HG03469 (cell line): ENCODE measurements around the gene UBE2E2.
"Not testable (repeated sequence)": the region's sequence is repeated elsewhere in the genome, so short reads cannot be mapped to it uniquely, and the experiment has no call there.

Experiments
- ATAC-seq: cut with Tn5 transposase; IDR thresholded peaks from one replicate; pipeline ENCODE4 v1.9.1; 2021; ENCODE audit warnings: mild to moderate bottlenecking, moderate library complexity, moderate number of reproducible peaks; ENCODE audit not compliant: unreplicated experiment

The UBE2E2 gene

DNA sequence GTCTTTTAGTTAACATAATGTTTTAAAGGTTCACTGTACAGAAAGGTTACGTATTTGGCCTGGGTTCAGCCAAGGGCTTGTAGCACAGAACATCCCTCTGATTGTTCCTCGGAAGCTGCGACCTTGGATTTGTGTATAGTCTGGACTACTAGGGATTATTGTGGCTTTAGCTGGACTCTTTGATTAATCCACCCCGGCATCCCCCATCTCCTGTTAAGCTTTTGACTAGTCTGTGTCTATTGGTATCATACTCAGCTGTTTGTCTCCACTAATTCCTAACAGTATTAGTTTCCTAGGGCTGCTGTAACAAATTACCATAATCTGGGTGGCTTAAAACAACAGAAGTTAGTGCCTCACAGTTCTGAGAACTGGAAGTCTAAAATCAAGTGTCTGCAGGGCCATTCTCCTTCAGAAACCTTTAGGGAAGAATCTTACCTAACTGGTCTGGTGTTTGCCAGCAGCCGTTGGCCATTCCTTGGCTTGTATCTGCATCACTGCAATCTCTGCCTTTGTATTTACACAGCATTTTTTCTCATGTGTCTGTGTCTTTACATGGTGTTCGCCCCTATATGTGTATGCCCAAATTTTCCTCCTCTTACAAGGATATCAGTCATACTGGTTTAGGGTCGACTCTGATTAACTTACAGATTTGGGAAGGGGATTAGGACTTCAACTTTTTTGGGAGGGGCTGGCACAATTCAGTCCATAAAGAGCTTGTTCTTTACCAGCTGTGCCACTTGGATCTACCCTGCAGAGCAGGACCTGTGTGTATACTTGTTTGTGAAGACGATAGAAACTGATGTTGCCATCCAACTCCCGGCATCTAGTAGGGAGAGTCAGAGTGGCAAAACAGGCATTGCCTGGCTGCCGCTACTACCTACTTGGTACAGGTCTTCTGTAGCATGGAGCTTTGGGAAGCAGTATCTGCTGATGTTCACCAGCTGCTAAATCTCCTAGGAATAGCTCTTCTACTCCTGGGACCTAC, 117.8 kb downstream of the UBE2E2 start:
- ATAC-seq: no peak

DNA sequence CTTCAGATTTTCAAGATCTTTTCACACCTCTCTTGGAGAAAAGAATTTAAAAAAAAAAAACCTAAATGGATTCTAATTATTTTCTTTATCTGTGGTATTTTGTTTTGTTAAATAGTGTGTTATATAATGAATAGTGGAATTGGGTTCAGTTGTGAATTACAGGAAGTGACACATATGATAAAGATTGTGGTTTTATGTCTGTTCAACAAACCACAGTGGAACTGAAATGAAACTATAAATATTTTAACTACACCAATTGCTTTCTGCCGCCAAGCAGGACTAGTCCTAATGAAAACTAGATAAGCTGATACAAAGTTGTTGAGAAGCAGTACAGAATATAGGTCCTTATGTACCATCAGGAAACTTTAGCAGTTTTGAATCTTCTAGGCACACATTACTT, 121.6 kb downstream of the UBE2E2 start:
- no peak for ATAC-seq

DNA sequence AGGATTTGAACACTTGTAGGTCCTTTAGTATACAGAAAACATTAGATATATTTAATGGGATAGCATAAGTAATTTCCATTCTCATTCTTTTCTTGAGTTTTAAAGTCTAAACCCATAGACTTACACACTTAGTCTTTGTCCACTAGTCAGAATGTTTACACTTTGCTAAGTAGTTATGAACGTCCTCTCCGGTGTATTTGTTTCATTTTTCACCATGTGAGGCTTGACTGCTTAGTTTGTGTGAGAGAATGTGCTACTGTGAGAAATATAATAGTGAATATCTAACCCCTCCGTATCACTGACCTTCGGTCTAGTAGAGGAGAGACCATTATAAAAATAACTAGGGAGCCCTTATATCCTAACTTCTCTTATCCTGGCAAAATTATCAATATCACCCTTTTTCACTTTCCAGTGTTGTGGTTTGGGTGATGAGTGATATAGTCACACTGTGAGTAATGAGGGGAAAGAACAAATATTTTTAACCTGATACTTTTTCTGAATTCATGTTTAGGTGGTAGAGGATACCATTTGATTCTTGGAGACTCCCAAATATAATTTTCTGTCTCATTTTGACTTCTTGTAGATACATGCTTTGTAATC, 122.4 kb downstream of the UBE2E2 start:
- ATAC-seq: peak; percentile 53

DNA sequence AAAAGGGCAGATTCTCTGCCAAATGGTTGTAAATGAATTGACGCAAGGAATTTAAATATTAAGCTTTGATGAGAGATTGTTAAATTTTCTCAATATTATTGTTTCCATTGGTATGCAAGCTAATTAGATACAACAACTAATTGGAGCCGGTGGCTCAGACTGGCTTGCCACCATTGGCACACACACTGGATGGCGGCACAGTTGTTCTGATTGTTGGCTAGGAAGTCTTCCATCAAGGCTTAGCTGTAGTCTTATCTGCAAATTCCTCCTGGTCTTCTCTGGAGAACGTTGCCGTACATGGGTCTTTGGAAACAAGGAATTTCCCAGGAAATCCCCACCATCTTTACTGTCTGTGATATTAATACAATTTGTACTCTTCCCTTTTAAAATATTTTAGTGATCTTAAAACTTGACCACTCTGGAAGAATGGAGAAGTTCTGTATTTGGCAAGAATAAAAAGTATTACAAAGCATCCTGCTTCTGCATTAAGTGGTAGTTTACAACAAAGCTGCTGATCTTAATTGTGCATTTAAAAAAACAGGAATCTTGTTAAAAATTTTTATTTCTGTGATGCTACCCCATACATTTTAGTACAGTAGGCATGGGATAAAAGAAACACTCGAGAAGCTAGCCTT, 126.5 kb downstream of the UBE2E2 start:
- no peak for ATAC-seq

DNA sequence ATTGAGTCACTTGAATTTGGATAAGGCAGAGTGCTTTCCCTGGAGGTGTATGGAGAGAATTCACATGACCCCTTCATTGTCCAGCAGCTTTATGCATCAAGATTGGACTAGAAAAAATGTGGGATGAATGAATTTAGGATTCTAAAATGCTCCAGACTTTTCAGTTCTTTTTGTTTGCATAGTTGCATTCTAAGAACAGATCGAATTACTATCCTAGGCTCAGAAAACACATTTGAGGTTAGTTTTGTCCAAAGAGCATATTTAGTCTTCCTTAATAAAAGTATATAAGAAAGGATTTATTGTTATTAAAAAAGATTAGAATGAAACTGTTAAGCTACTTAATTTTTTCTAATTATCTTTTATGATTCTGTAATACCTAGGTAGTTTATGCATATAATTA, 127.4 kb downstream of the UBE2E2 start:
- no peak for ATAC-seq

DNA sequence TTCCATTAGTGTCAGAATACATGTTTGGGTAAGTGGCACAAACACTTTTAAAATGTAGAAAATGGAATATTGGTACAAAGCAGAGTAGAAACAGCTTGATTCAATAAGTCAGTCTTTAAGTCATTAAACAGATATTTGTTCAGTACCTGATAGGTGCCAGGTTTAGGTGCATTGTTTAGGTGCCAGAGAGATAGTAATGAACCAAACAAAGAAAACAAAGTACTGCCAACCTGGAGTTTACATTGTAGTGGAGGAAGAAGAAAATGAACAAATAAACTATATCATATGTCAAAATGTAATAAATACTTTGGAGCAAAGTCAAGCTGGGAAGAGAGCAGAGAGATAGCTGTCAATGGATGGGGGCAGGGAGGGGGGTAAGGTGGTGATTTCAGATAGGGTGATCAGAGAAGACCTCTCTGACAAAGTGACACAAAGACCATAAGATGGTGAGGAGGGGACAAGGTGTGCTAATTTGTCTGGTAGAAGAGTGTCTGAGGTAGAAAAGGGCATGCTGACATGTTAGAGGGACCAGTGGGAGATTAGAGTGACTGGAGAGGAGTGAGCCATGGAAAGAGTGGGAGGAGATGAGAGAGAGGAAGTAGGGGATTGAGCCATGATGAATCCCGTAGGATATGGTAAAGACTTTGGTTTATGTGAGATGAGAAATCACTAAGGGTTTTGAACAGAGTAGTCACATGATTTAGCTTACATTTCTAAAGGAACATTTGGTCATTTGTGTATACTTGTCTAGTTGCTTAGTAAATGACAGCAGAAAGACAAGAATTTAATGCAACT, 128.2 kb downstream of the UBE2E2 start:
- no peak for ATAC-seq

DNA sequence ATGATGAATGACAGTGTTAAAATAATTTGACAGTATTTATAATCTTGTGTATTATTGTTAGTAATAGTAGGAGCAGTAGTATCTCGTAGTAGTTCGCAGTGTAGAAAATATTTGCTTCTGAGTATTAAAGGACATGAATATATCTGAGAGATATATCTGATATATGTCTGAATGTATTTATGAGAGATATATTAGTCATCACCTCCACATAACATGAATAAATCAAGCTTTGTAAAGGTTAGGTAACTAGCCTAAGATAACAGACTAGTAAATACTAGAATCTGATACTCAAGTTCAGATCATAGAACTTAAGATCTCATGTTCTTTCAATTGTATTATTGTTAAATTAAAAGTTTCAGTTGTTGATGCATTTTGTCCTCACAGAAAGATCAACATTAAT, 130.5 kb downstream of the UBE2E2 start:
- no peak for ATAC-seq

DNA sequence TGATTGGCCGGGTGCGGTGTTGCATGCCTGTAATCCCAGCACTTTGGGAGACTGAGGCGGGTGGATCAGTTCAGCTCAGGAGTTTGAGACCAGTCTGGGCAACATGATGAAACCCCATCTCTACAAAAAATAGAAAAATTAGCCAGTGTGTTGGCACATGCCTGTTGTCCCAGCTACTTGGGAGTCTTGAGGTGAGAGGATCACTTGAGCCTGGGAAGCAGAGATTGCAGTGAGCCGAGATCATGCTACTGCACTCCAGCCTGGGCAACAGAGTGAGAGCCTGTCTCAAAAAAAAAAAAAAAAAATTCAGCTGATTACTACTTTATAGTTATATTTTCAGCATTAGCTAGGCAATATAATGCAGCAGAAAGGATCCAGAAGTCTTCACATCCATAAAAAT, 133.7 kb downstream of the UBE2E2 start:
- ATAC-seq: not testable (repeated sequence)

DNA sequence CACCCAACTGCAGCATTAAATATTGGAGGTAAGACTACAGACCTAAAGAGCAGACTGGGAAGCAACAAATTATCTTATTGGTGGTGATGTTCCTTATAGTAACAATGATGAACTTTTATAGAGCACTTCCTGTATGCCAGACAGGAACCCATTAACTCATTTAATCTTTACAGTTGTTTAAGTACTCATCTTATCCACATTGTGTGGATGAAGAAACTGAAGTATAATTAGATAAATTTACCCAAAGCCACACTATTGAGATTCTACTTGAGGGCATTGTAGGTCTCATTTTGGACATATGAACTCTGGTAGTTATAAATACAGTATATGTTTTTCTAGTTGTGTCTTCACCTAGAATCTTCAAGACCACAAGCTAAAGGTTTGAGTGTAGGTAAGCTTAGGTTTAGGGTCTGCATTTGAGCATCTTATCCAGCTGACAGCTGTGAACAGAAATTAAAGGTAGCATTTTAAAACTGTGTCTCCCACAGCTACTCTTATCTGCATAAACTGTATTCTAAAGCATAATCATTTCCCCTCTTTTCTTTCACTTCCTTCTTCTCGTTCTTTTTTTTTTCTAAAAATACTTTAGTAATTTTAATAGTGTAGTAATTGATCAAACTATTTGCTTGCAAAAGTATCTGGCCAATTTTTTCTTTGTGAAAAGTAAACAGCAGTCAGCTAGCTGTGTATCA, 138.2 kb downstream of the UBE2E2 start:
- ATAC-seq: peak; percentile 54

DNA sequence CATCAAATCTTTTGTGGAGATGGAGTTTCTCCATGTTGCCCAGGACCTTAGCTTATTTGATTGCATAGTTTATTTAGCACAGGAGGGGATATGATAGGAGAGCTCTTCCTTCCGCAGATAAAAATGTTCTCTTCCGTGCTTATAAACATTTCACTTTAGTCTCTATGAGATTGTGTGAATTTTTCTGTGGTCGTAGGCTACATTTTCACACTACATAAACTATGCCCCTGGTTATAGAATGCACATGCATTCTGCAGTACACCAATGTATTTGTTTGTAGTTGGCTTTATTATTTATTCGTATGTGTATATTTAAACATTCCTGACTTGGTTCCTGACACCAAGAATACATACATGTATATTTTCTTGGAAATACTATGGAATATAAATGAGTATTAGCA, 139.2 kb downstream of the UBE2E2 start:
- no peak for ATAC-seq

DNA sequence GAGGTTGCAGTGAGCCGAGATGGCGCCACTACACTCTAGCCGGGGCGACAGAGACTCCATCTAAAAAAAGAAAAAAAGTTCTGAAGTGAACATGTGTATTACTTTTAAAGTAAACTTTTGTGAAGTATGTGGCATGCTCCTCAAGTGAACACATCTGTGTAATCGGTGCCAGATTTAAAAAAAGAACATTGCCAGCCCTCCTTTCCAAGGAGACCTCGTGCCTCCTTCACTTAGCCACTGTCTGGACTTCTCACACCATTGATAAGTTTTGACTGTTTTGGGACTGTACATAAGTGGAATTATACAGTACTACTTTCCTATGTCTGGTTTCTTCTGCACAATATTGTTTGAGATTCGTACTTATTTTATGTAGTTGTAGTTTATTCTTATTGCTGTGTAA, 140.4 kb downstream of the UBE2E2 start:
- no peak for ATAC-seq

DNA sequence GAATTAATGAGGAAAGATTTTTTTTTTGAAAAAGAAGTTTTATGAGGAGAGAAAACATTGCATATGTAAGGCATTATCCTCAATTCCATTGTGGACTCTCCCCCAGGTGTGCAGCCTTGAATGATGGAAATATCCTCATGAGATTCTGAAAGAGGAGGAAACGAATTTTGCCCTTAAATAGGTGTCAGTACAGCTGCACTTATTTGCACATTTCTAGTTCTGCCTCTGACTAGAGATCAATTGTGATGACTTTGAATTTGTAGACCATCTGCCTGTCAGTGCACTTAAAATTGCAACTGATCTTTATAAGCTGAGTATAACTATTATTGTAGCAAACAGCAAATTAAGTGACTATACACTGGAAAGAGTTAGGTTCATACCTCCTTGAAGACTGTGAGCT, 141.8 kb downstream of the UBE2E2 start:
- no peak for ATAC-seq

DNA sequence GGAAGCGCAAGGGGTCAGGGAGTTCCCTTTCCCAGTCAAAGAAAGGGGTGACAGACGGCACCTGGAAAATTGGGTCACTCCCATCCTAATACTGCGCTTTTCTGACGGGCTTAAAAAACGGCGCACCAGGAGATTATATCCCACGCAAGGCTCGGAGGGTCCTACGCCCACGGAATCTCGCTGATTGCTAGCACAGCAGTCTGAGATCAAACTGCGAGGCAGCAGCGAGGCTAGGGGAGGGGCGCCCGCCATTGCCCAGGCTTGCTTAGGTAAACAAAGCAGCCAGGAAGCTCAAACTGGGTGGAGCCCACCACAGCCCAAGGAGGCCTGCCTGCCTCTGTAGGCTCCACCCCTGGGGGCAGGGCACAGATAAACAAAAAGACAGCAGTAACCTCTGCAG, 146.3 kb downstream of the UBE2E2 start:
- ATAC-seq: not testable (repeated sequence)

DNA sequence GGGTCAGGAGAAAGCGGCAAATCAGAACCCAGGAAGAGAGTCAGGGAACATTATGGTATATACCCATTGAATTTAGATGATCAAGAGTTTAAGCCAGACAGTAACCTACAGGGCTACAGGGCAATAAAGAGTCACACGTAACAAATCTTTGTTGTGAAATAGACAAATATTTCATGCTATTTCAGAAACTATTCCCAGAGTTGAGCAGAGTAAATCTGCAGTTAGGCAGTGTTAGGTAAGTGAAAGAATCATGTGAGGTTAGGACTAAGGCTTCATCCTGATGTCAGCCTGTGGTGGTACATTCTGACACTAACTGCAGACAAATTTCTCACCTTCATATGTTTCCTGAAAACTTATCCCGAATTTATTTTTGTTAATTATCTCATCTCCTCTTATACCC, 153.0 kb downstream of the UBE2E2 start:
- ATAC-seq: no peak

DNA sequence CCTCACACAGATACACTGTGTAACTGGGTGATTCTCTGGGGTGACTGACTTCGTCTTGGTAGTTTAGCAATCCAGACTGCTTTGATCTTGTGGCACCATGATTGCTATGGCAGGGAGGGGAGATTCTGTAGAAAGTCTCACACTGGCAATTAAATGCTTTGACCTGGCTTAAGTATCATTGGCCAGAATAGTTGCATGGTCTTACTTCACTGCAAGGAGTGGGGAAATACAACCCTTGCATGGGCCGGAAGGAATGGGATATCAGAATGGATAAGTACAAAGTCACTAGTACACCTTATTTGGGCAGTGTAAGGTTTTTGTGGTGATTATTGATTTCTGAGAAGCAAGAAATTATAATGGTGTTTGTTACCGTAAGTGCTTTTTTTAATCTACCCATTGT, 153.8 kb downstream of the UBE2E2 start:
- ATAC-seq: no peak

DNA sequence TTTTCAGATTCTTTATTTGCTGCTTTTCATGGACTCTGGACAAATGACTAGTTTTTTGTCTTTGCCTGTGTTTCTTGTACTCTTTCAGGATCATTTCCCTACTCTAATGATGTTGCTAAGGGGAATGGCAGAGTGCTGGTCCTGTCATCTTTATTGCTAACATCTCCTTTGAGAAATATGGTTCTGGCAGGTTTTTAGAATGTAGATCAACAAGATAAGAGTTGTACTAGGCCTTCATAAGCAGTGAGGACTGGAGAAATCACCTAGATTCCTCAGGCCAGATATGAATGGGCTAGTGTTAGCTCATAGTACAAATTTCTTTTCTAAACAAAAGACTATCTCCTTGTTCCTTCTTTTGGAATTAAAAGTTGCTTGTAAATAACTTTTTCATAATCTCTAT, 156.0 kb downstream of the UBE2E2 start:
- no peak for ATAC-seq

DNA sequence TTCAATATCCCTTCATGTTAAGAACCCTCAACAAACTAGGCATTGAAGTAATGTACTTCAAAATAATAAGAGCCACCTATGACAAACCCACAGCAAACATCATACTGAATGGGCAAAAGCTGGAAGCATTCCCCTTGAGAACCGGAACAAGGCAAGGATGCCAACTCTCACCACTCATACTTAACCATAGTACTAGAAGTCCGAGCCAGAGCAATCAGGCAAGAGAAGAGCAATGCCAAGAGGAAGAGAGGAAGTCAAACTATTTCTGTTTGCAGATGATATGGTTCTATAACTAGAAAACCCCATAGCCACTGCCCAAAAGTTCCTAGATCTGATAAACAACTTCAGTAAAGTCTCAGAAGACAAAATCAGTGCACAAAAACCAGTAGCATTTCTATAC, 161.9 kb downstream of the UBE2E2 start:
- ATAC-seq: no peak

DNA sequence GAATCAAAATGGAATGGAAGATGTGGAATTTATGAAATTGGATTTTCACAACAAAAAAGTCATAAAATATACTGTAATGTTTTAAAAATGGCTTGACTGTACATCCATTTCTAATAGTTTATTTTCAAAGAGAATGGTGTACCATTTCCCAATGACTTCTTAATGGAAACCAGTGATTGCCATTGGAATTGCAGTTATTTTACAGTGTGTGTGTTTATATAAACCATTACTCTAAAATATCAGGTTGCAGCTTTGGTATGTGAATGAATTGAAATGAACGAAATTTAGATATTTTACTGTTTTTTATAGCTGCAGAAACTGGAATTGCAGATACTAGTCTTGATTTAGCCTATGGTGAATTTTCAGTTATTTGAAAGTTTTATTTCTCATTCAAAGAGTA, 165.6 kb downstream of the UBE2E2 start:
- ATAC-seq: no peak

DNA sequence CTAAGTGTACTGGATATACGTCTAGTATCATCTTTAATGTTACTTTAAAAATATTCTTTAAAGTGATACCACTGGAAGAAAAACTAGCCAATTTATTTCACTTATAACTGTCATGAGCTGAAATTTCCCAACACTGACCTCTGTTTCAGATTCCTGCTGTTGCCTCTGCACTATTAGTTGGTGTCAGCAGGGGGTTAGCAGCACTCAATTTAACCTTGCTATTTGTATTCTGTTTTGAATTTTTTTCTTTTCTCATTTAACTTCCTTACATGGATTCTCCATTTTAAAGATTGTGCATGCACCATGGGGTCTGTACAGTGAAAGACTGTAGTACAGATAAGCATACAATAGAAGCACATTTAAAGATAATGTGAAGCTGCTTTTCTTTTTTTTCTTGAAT, 169.2 kb downstream of the UBE2E2 start:
- ATAC-seq: no peak

DNA sequence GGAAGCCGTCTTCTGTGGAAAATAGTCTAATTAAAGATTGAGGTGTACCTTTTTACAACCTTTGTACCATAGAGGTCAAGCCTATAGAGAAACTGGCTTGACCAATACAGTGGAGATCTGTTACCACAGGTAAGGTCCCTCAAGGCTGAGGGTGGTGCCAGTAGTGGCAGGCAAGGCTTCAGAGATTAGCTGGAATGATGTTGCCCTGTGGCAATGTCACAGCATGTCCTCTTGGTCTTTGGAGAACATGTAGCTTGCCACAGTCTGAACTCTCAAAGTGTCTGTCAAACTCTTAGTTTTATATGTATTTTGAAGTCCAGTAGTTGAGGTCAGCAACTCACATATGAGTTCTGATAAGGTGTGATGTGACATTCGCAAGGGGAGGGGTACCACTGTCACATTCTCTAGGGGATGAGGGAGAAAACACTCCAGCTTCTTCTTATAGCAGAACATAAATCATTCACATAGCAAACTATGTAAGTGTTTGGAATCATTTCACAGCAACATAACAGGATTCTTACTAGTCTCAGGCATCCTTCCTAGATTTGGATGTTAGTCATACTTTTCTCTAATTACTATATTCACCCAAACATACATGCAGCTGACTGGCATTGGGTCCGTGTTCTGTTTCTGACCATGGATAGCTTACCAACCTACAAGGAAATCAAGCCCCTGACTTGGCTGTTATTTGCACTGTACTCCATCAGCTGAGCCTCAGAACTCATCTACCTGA, 173.6 kb downstream of the UBE2E2 start:
- ATAC-seq: no peak
